Stimulated activated CD4-positive, alpha-beta T cell treated with anti-CD3 and anti-CD28 coated beads, Interleukin-2, amount 100 ng/mL, for 48 hours (primary cell): ENCODE results near the gene RMDN3.
A peak's percentile ranks its signal among the peaks of the same experiment; 100 is the strongest.

Source experiments
- DNase-seq, 2 donors: peaks; one replicate each; pipeline ENCODE4 v3.0.0-alpha.2; 2020

Gene RMDN3

DNA sequence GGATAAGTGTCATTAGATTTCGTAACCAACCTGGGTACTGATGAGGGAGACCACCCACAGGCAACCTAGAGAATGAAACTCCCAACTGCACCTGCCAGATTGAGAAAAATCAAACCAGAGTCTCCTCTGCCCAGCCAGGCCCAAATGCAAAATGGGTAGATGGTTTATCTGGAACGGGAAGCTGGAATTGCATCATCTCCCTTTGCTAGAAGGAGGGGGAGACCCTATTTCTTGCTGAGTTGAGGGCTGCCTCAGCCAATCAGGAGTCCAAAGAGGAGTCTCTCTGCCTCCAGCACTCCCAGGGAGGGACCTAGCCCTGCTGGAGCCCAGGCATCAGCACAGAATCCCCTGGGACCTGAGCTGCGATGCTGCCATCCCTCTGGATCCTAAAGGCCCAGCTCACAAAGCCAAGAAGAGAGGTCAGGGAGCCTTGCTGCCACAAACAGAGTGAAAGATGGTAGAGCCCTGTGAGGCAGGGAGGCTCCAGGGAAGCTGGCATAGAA is 8.1 kb downstream of the RMDN3 start:
- DNase-seq: no peak

DNA sequence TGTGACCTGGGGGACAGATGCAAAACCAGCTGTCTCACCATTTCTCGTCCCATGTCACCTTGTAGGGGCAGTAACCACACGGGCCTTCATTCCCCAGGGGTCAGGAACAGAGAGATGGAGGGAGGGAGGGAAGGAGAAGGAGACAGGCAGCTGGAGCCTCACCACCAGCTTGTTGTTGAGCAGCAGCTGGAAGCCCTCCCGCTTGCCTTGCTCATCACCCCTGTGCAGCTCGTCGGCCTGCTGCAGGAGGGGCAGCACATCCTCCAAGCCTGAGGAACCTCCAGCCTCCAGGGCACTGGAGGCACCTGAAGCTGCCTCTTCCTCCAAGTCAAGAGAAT is 10.3 kb downstream of the RMDN3 start:
- no peak for DNase-seq

DNA sequence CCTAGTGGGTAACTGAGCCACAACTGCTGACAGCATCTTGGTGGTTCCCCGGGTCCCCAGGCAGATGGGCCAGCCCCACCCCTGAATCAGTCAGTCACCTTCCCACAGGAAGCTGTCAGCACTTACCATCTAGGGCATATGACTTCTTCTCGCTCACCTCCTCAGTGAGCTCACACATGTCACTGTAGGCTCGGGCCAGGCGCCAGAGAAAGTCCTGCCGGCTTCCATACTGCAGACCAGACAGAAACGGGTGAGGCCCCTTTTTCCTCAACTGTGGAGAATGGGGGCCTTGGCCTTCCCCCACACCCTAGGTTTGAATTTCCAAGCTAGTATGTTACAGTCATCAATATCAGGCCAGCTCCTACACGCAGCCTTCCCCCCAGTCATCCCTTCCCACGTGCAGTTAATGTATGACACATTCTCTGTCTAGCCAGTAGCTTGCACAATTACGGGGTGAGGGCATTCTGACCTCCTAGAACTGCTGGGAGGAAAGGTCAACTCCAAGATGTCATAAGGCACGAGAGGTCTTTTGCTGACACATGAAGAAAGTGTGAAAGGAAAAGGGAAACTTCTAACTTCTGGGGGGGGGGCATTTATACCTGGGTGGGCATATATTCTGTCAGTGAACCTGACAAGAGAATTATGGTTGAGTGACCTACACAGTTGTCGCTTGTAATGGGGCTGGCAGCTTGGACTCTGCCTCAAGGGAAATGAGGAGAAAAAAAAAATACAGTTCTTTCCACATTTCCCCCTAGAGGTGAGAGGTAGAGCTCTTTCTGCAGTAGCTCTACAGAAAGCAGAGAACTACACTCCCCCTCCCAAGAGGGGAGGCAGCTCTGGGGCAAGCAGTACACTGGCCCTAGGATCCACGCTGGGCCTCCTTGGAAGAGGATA is 10.9 kb downstream of the RMDN3 start:
- DNase-seq: peak; percentile 31 to 45

DNA sequence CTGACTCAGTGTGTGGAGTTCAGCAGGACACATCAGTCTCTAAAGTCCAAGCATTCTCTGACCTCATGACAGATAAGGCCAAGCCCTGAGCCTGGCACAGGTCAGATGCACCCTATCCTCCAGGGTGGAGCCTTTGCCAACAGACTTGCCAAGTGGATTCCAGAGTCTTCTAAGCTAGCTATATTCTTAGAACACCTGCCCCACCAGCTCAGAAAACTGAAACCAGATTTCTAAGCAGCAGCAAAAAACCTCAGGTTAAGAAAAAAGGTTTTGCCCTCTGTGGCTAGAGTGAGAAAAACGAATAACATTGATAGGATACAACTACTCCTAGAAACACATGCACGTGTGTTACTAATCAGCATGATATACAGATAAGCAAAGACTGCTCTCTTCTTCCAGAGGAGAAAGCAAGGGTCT is 11.6 kb downstream of the RMDN3 start:
- no peak for DNase-seq

DNA sequence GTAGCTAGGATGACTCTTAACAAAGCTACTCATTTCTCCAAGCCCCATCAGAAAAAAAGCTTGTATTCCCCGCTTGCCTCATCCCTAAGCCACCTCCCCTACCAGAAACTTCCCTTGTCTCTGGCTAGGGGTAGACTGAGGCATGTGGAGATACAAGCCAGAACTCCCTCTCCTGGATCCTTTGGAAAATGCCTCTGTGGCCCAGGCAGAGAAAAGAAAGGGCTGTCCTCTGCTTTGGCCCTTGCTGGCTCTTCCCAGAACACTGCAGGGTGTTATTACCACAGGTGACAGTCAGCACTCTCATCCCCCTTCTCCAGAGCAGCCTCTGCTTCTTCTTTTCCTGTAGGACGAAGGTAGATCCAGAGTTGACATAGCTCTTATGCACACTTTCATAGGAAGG is 15.2 kb downstream of the RMDN3 start:
- no peak for DNase-seq

DNA sequence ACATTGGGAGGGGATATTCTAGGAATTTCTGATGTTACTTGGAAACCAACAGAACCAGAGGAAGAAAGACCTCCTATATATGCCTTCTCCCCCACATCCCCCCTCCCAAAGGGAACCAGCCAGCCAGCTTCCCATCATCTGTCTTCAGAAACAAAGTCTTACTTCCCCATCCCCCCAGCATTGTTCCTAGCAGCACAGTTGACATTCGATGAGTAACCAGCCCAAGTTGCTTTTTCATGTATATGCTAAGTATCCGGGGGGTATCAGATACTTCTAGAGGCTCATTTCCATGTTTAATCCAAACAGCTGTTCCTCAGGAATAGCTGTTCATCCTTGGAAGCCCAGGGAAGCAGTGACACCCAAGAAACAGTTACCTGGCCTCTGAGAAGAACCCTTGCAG is 16.0 kb downstream of the RMDN3 start:
- DNase-seq: no peak

DNA sequence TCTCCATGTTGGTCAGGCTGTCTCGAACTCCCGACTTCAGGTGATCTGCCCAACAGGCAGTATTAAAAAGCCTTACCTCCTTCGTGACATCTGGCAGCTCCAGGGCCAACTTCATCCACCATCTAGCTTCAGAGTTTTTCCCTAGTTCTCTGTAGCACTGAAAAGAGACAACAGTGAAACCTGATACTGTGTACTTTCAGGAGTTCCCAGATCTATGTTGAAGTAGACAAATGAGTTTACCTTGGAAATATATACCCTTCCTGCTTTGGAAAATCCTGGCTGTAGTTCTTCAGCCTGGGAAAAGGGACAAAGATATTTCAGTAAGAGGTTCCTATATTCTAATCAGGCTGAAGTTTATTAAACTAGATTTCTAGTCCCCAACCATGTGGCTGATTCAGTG is 18.0 kb downstream of the RMDN3 start:
- DNase-seq: no peak

DNA sequence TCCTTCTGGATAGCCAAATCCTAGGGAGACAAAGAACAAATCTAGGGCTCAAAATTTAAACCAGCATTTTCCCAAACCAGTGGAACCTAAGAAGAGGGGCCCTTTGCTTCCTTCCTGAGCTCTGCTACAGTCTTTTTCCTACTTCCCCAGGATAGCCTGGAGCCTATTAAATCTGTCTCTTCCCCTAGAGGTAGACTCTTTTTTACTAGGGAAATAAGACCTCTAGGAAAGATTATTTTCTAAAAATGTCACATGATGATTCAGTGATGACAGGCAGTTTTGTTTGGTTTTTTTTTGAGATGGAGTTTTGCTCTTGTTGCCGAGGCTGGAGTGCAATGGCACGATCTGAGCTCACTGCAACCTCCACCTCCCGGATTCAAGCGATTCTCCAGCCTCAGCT is 18.5 kb downstream of the RMDN3 start:
- DNase-seq: no peak

DNA sequence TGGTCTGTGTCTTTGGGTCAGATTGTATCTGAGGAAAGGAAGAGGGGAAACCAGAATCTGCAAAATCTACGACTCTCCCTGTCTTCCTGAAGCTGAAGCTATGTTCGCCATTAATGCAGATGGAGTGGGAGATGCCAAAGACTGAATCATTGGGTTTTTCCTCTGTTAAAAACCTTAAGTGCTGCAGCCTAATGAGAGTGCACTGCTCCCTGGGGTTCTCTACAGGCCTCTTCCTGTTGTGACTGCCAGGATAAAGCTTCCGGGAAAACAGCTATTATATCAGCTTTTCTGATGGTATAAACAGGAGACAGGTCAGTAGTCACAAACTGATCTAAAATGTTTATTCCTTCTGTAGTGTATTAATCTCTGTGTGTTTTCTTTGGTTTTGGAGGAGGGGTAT is 24.0 kb downstream of the RMDN3 start:
- no peak for DNase-seq

DNA sequence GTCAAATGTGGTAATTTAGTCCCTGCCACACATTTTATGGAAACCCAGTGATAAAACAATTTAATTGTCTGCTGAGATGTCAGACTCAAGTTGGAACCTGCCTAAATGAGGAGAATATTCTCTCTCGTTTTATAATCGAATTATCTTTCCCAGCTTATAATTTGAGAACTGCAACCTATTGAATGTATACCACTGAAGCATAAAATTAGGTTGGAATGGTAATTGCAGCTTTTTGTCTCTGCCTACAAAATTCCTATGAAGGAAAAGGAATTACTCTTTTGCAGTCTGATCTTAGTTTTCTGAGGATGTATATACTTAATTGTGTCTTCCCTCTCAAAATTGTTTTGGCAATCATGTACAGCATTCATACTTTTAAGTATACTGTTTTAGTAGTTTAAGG is 31.1 kb downstream of the RMDN3 start:
- no peak for DNase-seq

DNA sequence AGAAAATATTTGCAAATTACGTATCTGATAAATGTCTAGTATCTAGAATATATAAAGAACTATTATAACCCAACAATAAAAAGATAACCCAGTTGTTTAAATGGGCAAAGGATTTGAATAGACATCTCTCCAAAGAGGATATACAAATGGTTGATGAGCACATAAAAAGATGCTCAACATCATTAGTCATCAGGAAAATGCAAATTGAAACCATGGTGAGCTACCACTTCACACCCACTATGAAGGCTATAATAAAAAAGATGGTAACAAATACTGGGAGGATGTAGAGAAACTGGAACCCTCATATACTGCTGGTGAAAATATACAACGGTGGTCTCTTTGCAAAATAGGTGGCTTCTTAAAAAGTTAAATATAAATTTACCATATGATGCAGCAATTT is 32.1 kb downstream of the RMDN3 start:
- no peak for DNase-seq

DNA sequence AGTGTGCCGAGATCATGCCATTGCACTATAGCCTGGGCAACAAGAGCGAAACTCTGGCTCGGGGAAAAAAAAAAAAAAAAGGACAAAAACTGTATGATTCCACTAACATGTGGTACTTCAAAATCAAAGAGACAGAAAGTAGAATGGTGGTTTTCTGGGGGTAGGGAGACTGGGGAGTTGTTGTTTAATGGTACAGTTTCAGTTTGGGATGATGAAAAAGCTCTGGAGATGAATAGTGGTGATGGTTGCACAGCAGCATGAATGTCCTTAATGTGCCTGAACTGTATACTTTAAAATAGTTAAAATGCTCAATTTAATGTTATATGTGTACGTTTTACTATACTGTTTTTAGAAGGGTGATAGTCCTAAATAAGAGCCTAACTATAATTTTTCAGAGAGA is 32.7 kb downstream of the RMDN3 start:
- no peak for DNase-seq

DNA sequence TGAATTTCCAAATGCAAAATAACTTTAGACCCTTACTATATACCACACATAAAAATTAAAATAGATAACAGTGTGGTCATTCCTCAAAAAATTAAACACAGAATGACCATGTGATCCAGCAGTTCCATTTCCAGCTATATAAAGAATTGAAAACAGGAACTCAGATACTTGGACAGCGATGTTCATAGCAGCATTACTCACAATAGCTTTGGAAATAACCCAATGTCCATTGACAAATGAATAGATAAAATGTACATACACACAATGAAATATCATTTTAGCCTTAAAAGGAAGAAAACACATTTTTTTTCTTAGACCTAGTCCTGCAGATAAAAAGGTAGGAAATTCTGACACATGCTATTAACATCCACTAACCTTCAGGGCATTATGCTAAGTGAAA is 33.4 kb downstream of the RMDN3 start:
- no peak for DNase-seq

DNA sequence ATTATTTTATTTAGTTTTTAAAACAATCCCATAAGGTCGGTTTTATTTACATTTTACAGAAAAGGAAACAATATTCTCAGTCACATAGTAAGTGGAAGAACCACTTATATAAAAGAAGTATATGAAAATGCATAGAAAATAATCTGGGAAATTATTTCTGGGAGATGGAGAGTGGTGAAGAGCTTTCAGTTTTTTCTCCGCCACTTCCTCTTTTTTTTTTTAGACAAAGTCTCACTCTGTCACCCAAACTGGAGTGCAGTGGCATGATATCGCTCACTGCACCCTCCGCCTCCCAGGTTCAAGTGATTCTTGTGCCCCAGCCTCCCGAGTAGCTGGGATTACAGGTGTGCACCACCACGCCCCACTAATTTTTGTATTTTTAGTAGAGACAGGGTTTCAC is 38.9 kb downstream of the RMDN3 start:
- DNase-seq: no peak

DNA sequence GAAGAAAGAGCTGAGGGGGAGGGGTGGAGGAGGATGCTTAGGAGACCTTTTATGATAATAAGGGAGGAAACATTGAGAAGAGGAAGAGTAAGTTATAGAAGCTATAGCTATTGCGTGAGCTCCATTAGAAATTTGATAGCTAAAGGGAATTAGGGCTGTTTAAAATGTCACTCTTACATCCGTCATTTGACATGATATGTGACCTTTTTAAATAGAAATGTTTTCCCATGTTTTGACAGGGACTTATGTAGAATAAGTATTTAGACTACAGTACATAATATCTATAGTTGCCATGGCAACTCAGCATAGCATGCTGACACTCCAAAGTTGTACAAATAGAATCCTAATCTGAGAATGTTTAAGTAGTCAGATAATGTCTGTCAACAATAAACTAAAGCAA is 40.9 kb downstream of the RMDN3 start:
- no peak for DNase-seq

DNA sequence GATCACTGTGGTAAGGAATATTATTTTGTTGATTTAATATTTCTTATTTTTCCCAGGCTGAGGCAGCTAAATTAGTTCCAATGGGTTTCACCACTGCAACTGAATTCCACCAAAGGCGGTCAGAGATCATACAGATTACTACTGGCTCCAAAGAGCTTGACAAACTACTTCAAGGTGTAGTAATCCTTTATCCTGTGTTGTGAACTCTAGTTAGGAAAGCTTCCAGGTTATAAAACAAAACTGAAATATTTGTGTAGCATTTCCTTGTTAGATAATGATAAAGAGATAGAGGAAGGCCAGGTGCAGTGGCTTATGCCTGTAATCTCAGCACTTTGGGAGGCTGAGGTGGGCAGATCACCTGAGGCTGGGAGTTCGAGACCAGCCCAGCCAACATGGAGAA is 48.9 kb downstream of the RMDN3 start:
- DNase-seq: no peak

DNA sequence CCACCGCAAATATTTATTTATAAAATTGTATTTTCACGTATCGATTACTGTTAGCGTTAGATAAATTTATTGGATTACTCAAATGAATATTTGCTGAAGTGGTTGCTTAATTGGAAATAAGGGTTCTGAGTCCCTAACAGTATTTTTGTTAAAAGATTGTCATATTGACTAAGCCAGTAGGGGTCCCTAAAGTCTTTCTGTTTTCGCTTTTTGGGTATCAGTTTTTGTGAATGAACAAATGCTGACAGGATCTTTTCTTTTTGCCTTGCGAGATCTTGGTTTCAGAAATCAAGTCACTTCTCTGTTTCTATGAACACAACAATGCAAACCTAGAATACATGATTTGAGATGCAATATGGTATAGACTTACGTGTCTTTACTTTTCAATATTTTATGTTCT is 53.0 kb downstream of the RMDN3 start:
- DNase-seq: no peak

DNA sequence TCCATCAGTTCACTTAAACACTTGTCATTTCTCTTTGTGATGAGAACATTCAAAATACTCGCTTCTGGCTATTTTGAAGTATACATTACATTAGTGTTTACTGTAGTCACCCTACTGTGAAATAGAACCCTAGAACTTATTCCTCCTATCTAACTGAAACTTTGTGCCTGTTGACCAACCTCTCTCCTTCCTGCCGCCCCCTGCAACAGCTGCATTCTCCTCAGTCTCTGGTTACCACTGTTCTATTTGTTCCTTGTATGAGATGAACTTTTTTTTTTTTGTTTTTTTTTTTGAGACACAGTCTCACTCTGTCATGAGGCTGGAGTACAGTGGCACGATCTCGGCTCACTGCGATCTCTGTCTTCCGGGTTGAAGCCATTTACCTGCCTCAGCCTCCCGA is 57.1 kb downstream of the RMDN3 start:
- DNase-seq: no peak

DNA sequence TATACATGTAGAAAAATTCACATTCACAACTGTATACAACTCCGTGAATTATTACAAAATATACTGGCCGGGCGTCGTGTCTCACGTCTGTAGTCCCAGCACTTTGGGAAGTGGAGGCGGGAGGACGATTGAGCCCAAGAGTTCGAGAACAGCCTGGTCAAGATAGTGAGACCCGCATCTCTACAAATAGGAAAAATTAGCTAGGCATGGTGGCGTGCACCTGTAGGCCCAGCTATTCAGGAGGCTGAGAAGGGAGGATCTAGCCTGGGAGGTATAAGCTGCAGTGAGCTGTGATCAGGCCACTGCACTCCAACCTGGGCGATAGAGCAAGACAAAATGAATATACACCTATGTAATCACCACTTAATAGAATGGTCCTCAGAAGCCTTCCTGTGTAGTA is 58.8 kb downstream of the RMDN3 start:
- DNase-seq: no peak

DNA sequence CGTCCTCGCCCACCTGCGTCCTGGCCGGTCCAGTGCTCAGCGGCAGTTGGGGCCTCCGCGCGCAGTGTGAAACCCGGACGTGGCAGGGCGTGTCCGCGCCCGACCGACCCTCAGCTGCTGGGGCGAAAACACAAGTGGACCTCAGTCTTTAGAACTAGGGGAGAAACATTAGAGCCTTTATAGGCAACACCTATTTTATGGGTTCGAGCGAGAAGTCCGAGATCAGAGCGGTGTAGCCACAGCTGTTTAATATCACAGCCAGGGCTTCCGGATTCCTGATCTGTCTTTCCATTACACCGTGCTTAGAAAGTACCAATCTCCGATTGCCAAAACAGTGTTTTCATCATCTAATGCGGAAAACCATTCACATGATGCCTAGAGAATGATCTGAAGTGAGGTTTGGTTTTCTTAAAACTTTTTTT is 59.6 kb downstream of the RMDN3 start:
- DNase-seq: no peak

DNA sequence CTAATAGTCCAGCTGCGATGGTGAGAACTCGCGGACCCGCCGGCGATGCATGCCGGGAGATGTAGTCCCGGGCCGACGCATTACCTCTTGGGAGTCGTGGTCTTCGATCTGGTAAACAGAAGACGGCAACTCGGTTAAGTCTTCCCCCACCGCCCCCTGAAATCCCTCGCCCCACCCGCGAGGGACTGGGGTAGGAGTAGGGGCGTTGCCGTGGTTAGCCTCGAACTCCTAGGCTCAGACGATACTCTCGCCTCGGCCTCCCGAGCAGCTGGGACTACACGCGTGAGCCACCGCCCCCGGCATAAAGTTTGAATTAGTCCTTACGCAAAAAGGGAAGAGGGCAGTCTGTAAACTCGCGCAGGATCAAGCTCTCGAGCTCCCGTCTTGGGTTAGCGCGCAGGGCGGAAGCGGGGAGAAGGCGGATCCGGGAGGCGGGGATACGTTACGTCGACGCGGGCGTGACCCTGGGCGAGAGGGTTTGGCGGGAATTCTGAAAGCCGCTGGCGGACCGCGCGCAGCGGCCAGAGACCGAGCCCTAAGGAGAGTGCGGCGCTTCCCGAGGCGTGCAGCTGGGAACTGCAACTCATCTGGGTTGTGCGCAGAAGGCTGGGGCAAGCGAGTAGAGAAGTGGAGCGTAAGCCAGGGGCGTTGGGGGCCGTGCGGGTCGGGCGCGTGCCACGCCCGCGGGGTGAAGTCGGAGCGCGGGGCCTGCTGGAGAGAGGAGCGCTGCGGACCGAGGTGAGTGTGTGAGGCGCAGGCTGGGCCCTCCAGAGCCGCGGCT is 60.2 kb downstream of the RMDN3 start, which contains the start of gene RAD51:
Gene RAD51, plus strand, starts transcription at position 487 of the 781 bp plus-strand sequence. CDS start 3,585 bp downstream, outside the sequence.
- peak; percentile 92 to 95 for DNase-seq

DNA sequence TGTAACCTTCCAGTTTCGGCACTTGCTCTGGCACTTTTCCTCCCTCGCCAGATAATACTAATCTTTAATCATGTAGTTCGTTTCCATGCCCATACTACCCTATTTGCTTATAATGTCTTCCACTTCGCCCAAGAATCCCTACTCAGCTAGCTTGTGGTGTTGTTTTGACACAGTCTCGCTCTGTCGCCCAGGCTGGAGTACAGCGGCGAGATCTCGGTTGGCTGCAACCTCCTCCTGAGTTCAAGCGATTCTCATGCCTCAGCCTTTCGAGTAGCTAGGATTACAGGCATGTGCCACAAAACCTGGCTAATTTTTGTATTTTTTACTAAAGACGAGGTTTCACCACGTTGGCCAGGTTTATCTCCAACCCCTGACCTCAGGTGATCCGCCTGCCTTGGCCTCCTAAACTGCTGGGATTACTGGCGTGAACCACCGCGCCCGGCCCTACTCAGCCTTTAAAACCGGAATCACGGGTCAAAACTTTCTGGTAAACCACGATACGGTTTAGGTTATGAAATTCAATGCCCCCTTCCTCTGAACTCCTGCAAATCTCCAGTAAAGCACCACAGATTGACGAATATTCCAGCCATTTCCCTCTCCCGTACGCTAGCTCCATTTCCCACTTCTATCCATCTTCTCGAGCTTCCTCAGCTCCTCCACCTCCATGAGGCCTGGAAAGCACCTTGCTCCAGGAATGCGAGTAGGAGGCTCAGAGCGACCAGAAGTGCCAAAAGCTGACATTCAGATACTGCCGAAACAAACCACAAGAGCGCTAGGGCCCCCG is 61.0 kb downstream of the RMDN3 start:
- DNase-seq: no peak

DNA sequence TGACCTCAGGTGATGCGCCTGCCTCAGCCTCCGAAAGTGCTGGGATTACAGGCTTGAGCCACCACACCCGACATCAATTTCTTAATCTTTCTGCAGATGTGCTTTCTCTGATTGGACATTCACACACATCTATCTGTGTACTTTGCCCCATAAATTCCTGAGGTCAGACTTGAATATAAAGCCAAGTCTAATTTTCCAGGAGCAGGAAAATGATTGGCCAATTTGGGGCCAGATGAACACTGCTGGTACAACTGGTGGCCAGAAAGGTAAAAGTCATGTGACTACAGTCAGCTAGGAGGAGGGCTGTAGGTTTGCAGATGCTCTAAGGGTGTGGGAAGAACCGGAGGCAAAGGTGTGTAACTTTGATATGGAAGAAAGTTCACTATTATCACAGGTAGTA is 63.3 kb downstream of the RMDN3 start:
- DNase-seq: no peak
